ENCODE data around the gene DDIAS. TPM values are rescaled to one million over a fixed set of nuclear protein-coding genes. Genes with fewer than 3 reads are reported as not detected.

DDIAS gene
- total and polyA plus RNA-seq, 2 donors (not counting 1 experiment from before 2014, with no cell fraction given) = 1.7 to 3.3 TPM

- Histone ChIP-seq H4K20me1 (ENCODE audit: control insufficient read depth, insufficient read depth, low read length, poor library complexity, severe bottlenecking) (no peaks in the 10 kb centered on the region), H3K4me3 (ENCODE audit: control extremely low read depth in 1 of 5, extremely low read depth in 1 of 5, insufficient read depth in 1 of 5, low read depth in 2 of 5, low read length in 4 of 5) (peak overlapping the region; percentile 54 to 97 (median 93)), H3K4me2 (replicated peaks; ENCODE audit: low read depth, low read length, poor library complexity, severe bottlenecking) (peak overlapping the region; percentile 83), H2AFZ (ENCODE audit: insufficient read depth, low read depth, low read length, poor library complexity, severe bottlenecking) (peak overlapping the region; percentile 89), H3K79me2 (ENCODE audit: control insufficient read depth, insufficient read depth, low read length) (peaks cover 42% of the 10 kb centered on the region), H3K9me3 (ENCODE audit: control extremely low read depth in 1 of 3, control insufficient read depth in 2 of 3, insufficient read depth in 1 of 3, low read length in 2 of 3) (no peaks in the 10 kb centered on the region), H3K9ac (ENCODE audit: low read length) (peak overlapping the region; percentile 78), H3K4me1 (ENCODE audit: control insufficient read depth in 2 of 2, insufficient read depth in 2 of 2, low read length in 2 of 2) (peaks cover 35 to 39% of the 10 kb centered on the region in 2 donors), H3K27ac (ENCODE audit: low read length in 2 of 2) (peak overlapping the region; percentile 94 to 95), H3K27me3 (replicated peaks in 1 of 4; ENCODE audit: control extremely low read depth in 1 of 4, control insufficient read depth in 3 of 4, insufficient read depth in 4 of 4, low read length in 3 of 4) (no peaks in the 10 kb centered on the region), H3K36me3 (replicated peaks in 1 of 2; ENCODE audit: control extremely low read depth in 1 of 2, control insufficient read depth in 1 of 2, extremely low read depth in 1 of 2, insufficient read depth in 2 of 2, low read length in 1 of 2) (no peaks in the 10 kb centered on the region)
- intact Hi-C loops (cut with micrococcal nuclease) = loop anchor here (1.0 kb wide), 6 partner anchors 18 to 384 kb away; partner anchors contain the start of genes ANKRD42, CCDC90B and RAB30
- ChIA-PET POLR2A (interaction anchor here (1.1 to 2.5 kb wide), 5 partner anchors 62 to 384 kb away, joined by 3 to 25 read pairs (median 4); partner anchors contain the start of genes CCDC90B, PCF11 and RAB30), CTCF (interaction anchor here (0.6 to 12.3 kb wide), 18 partner anchors 8 to 823 kb away, joined by 3 to 135 read pairs (median 4); partner anchors contain the start of gene PCF11)
- Mint-ChIP-seq H3K9me3 (ENCODE audit: insufficient read depth) (no peaks in the 10 kb centered on the region), H3K27me3 (no peaks in the 10 kb centered on the region), H3K27ac (peak overlapping the region; percentile 99), H3K4me3 (peak overlapping the region; percentile 100), H3K4me1 (peaks cover 47% of the 10 kb centered on the region)
- ATAC-seq (ENCODE audit: low read depth) = no peak
- WGBS (ENCODE audit: insufficient coverage) = 1% methylated on average over 9 of the region's 15 CpGs
- no peak for TF ChIP-seq EZH2 (IDR thresholded peaks at IDR 0.05; ENCODE audit: borderline replicate concordance, insufficient read depth, low read depth, low read length, poor library complexity, severe bottlenecking)
- TF ChIP-seq CTCF (IDR thresholded peaks at IDR 0.05) = no peak
- no peak for DNase-seq
Observed at GRCh38 chr11:82901922-82902485, 468 bp downstream of the DDIAS start.

GRCh38 chr11:82902880-82903279, 1.3 kb downstream of the DDIAS start:
- Histone ChIP-seq H2AFZ (ENCODE audit: insufficient read depth, low read depth, low read length, poor library complexity, severe bottlenecking) (no peak overlapping the region), H4K20me1 (ENCODE audit: control insufficient read depth, insufficient read depth, low read length, poor library complexity, severe bottlenecking) (no peaks in the 10 kb centered on the region), H3K9me3 (ENCODE audit: control extremely low read depth in 1 of 3, control insufficient read depth in 2 of 3, insufficient read depth in 1 of 3, low read length in 2 of 3) (no peaks in the 10 kb centered on the region), H3K36me3 (replicated peaks in 1 of 2; ENCODE audit: control extremely low read depth in 1 of 2, control insufficient read depth in 1 of 2, extremely low read depth in 1 of 2, insufficient read depth in 2 of 2, low read length in 1 of 2) (no peaks in the 10 kb centered on the region), H3K4me2 (replicated peaks; ENCODE audit: low read depth, low read length, poor library complexity, severe bottlenecking) (no peak overlapping the region), H3K9ac (ENCODE audit: low read length) (no peak overlapping the region), H3K27me3 (replicated peaks in 1 of 4; ENCODE audit: control extremely low read depth in 1 of 4, control insufficient read depth in 3 of 4, insufficient read depth in 4 of 4, low read length in 3 of 4) (no peaks in the 10 kb centered on the region), H3K27ac (ENCODE audit: low read length in 2 of 2) (no peak overlapping the region), H3K79me2 (ENCODE audit: control insufficient read depth, insufficient read depth, low read length) (peaks cover 34% of the 10 kb centered on the region), H3K4me3 (ENCODE audit: control extremely low read depth in 1 of 5, extremely low read depth in 1 of 5, insufficient read depth in 1 of 5, low read depth in 2 of 5, low read length in 4 of 5) (no peak overlapping the region), H3K4me1 (ENCODE audit: control insufficient read depth in 2 of 2, insufficient read depth in 2 of 2, low read length in 2 of 2) (peaks cover 30 to 36% of the 10 kb centered on the region in 2 donors)
- Mint-ChIP-seq H3K9me3 (ENCODE audit: insufficient read depth) (no peaks in the 10 kb centered on the region), H3K27ac (no peak overlapping the region), H3K27me3 (no peaks in the 10 kb centered on the region), H3K4me1 (peaks cover 45% of the 10 kb centered on the region), H3K4me3 (peak overlapping the region; percentile 100)
- 82% methylated on average over 3 of the region's 3 CpGs for WGBS (ENCODE audit: insufficient coverage)
- CTCF ChIA-PET = interaction anchor here (2.7 to 12.3 kb wide), 3 partner anchors 35 to 346 kb away, joined by 8 to 135 read pairs (median 68); no protein-coding TSS in a partner anchor
- intact Hi-C loops (cut with micrococcal nuclease) = no loop called here
- DNase-seq (no peak), ATAC-seq (ENCODE audit: low read depth) (no peak)
- POLR2A ChIA-PET = no interaction called here
- TF ChIP-seq EZH2 (IDR thresholded peaks at IDR 0.05; ENCODE audit: borderline replicate concordance, insufficient read depth, low read depth, low read length, poor library complexity, severe bottlenecking) (no peak), CTCF (IDR thresholded peaks at IDR 0.05) (no peak)
